Activated CD4-positive, alpha-beta T cell treated with anti-CD3 and anti-CD28 coated beads, Interleukin-2, amount 10 ng/mL, durations not matched to agents 24 days and 14 days (primary cell): Measurements from ENCODE around the gene CRYBA4. TPM values are rescaled to one million over a fixed set of nuclear protein-coding genes. Genes with fewer than 3 reads are reported as not detected.

Source experiments
- DNase-seq: peaks from one replicate; pipeline ENCODE4 v3.0.0; 2022
- H3K27ac Mint-ChIP-seq: one replicate; pipeline ENCODE4 v1.8.0; 2022; ENCODE audit warnings: mild to moderate bottlenecking, mixed read lengths
- H3K27me3 Mint-ChIP-seq: one replicate; pipeline ENCODE4 v1.8.0; 2022; ENCODE audit warnings: mixed read lengths
- H3K36me3 Mint-ChIP-seq: one replicate; pipeline ENCODE4 v1.8.0; 2022; ENCODE audit warnings: low read depth, mild to moderate bottlenecking, mixed read lengths
- H3K4me1 Mint-ChIP-seq: one replicate; pipeline ENCODE4 v1.8.0; 2021; ENCODE audit warnings: mixed read lengths
- H3K4me3 Mint-ChIP-seq: one replicate; pipeline ENCODE4 v1.8.0; 2022; ENCODE audit warnings: mild to moderate bottlenecking, moderate library complexity, mixed read lengths
- H3K9me3 Mint-ChIP-seq: one replicate; pipeline ENCODE4 v1.8.0; 2021; ENCODE audit warnings: mixed read lengths
- intact Hi-C: fragments of 100-400 bp; cut with micrococcal nuclease; formaldehyde crosslinking; loops from one replicate; pipeline ENCODE4 v1.15.1; 2023
- total RNA-seq: library from RNA; stranded (reverse); gene quantifications from 2 replicates; pipeline ENCODE4 v1.2.3, GENCODE V29; 2022

Gene CRYBA4
- total RNA-seq, 1 donor from 2014 or later, result not detected

GRCh38 chr22:26620197-26620596, 1.6 kb upstream of the CRYBA4 start:
- no peak for DNase-seq
- intact Hi-C loops, result no loop called here
- H3K4me3 Mint-ChIP-seq, result no peak overlapping the region
- H3K36me3 Mint-ChIP-seq, result no peaks in the 10 kb centered on the region
- H3K27ac Mint-ChIP-seq, result no peak overlapping the region
- peaks cover 12% of the 10 kb centered on the region for H3K4me1 Mint-ChIP-seq
- peaks cover 3% of the 10 kb centered on the region for H3K27me3 Mint-ChIP-seq
- peaks cover 9% of the 10 kb centered on the region for H3K9me3 Mint-ChIP-seq

DNA sequence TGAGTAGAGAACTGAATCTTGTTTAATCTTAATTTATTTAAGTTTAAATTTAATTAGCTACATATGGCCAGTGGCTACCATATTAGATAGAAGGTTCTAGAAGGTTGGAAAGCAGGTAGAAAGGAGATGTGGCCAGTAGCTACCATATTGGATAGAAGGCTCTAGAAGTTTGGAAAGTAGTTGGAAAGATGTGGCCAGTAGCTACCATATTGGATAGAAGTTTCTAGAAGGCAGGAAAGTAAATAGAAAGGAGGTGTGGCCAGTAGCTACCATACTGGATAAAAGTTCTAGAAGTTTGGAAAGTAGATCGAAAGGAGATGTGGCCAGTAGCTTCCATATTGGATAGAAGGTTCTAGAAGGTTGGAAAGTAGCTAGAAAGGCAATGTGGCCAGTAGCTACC, 2.2 kb downstream of the CRYBA4 start:
- no peaks in the 10 kb centered on the region for H3K36me3 Mint-ChIP-seq
- DNase-seq, result no peak
- peaks cover 12% of the 10 kb centered on the region for H3K4me1 Mint-ChIP-seq
- H3K27me3 Mint-ChIP-seq, result peaks cover 3% of the 10 kb centered on the region
- H3K4me3 Mint-ChIP-seq, result no peak overlapping the region
- peaks cover 12% of the 10 kb centered on the region for H3K9me3 Mint-ChIP-seq
- intact Hi-C loops, result no loop called here
- no peak overlapping the region for H3K27ac Mint-ChIP-seq

DNA sequence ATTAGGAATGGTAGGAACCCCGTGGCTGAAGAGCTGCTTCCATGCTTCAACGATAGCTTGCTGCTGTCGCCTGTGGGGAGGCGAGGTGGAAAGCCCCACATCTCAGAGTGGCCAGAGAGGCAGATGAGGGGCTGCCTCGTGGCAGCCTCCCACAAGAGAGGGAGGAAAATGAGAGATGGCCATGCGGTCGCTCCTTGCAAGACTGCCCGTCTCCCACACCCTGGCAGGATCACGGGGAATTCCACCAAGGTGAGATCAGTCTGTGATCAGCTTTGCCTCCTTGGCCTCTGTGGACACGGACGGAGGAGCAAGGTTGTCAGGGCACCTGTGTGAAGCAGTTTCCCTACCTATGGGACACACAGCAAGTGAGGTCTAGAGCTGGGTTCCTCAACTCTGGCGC, 3.0 kb downstream of the CRYBA4 start:
- Mint-ChIP-seq H3K27me3 (peaks cover 3% of the 10 kb centered on the region), H3K9me3 (peaks cover 12% of the 10 kb centered on the region), H3K36me3 (no peaks in the 10 kb centered on the region), H3K27ac (no peak overlapping the region), H3K4me3 (no peak overlapping the region), H3K4me1 (peaks cover 12% of the 10 kb centered on the region)
- intact Hi-C loops, result no loop called here
- DNase-seq, result no peak

GRCh38 chr22:26629988-26630761, 8.4 kb downstream of the CRYBA4 start:
- Mint-ChIP-seq H3K9me3 (peaks cover 7% of the 10 kb centered on the region), H3K4me1 (peaks cover 22% of the 10 kb centered on the region), H3K27ac (no peak overlapping the region), H3K4me3 (no peak overlapping the region), H3K36me3 (peaks cover 1% of the 10 kb centered on the region), H3K27me3 (peaks cover 7% of the 10 kb centered on the region)
- intact Hi-C loops, result no loop called here
- DNase-seq, result no peak

DNA sequence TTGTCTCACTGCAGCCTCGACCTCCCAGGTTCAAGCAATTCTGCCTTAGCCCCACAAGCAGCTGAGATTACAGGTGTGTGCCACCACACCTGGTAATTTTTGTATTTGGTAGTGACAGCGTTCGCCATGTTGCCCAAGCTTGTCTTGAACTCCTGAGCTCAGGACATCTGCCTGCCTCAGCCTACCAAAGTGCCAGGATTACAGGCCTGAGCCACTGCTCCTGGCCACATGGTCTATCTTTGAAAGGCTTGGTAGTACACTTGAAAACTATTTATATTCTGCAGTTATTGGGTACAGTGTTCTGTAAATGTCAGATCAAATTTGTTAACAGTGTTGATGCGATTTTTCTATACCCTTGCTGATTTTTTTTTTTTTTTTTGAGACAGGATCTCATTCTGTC, 9.5 kb downstream of the CRYBA4 start:
- Mint-ChIP-seq H3K27ac (no peak overlapping the region), H3K9me3 (peaks cover 7% of the 10 kb centered on the region), H3K27me3 (peaks cover 7% of the 10 kb centered on the region), H3K36me3 (peaks cover 1% of the 10 kb centered on the region), H3K4me1 (peaks cover 22% of the 10 kb centered on the region), H3K4me3 (no peak overlapping the region)
- no peak for DNase-seq
- intact Hi-C loops, result no loop called here

GRCh38 chr22:26632422-26633155, 10.8 kb downstream of the CRYBA4 start:
- peaks cover 7% of the 10 kb centered on the region for H3K9me3 Mint-ChIP-seq
- no peak overlapping the region for H3K27ac Mint-ChIP-seq
- no peak overlapping the region for H3K4me3 Mint-ChIP-seq
- H3K27me3 Mint-ChIP-seq, result peaks cover 7% of the 10 kb centered on the region
- H3K36me3 Mint-ChIP-seq, result peaks cover 1% of the 10 kb centered on the region
- DNase-seq, result no peak
- peaks cover 18% of the 10 kb centered on the region for H3K4me1 Mint-ChIP-seq
- intact Hi-C loops, result no loop called here

DNA sequence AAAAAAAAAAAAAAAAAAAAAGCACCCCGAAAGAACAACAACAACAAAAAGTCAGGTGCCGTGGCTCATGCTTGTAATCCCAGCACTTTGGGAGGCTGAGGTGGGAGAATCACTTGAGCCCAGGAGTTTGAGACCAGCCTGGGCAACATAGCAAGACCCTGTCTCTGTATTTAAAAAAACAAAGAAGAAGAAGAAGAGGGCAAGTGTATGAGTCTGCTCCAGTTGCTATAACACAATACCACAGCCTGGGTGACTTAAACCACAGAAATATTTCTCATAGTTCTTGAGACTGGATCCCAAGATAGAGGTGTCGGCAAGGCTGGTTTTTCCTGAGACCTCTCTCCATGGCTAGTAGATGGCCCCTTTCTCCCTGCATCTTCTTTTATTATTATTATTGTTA, 12.4 kb downstream of the CRYBA4 start:
- intact Hi-C loops, result no loop called here
- Mint-ChIP-seq H3K4me1 (peaks cover 16% of the 10 kb centered on the region), H3K27ac (no peak overlapping the region)

GRCh38 chr22:26635117-26635516, 13.4 kb downstream of the CRYBA4 start:
- peaks cover 4% of the 10 kb centered on the region for H3K9me3 Mint-ChIP-seq

More for the DNA sequence above, 12.4 kb downstream of the CRYBA4 start:
- H3K9me3 Mint-ChIP-seq, result peaks cover 4% of the 10 kb centered on the region
- no peak for DNase-seq
- peaks cover 7% of the 10 kb centered on the region for H3K27me3 Mint-ChIP-seq
- no peak overlapping the region for H3K4me3 Mint-ChIP-seq
- H3K36me3 Mint-ChIP-seq, result peaks cover 1% of the 10 kb centered on the region

GRCh38 chr22:26636296-26636695, 14.5 kb downstream of the CRYBA4 start:
- Mint-ChIP-seq H3K27me3 (peaks cover 7% of the 10 kb centered on the region), H3K36me3 (no peaks in the 10 kb centered on the region), H3K9me3 (peaks cover 4% of the 10 kb centered on the region), H3K4me1 (peaks cover 27% of the 10 kb centered on the region), H3K27ac (no peak overlapping the region), H3K4me3 (no peak overlapping the region)
- no peak for DNase-seq
- intact Hi-C loops, result no loop called here

More at GRCh38 chr22:26635117-26635516, 13.4 kb downstream of the CRYBA4 start:
- Mint-ChIP-seq H3K4me1 (peaks cover 20% of the 10 kb centered on the region), H3K27ac (no peak overlapping the region), H3K27me3 (peaks cover 7% of the 10 kb centered on the region), H3K36me3 (peaks cover 1% of the 10 kb centered on the region), H3K4me3 (no peak overlapping the region)
- intact Hi-C loops, result no loop called here
- DNase-seq, result no peak

GRCh38 chr22:26642465-26643417, 21.0 kb downstream of the CRYBA4 start:
- Mint-ChIP-seq H3K4me3 (peak overlapping the region; percentile 74), H3K4me1 (peaks cover 75% of the 10 kb centered on the region), H3K27me3 (no peaks in the 10 kb centered on the region), H3K36me3 (no peaks in the 10 kb centered on the region), H3K27ac (peak overlapping the region; percentile 96), H3K9me3 (no peaks in the 10 kb centered on the region)
- peak; percentile 92 for DNase-seq
- intact Hi-C loops, result loop anchor here (1.0 kb wide), 2 partner anchors 17 to 32 kb away; no protein-coding TSS in a partner anchor

DNA sequence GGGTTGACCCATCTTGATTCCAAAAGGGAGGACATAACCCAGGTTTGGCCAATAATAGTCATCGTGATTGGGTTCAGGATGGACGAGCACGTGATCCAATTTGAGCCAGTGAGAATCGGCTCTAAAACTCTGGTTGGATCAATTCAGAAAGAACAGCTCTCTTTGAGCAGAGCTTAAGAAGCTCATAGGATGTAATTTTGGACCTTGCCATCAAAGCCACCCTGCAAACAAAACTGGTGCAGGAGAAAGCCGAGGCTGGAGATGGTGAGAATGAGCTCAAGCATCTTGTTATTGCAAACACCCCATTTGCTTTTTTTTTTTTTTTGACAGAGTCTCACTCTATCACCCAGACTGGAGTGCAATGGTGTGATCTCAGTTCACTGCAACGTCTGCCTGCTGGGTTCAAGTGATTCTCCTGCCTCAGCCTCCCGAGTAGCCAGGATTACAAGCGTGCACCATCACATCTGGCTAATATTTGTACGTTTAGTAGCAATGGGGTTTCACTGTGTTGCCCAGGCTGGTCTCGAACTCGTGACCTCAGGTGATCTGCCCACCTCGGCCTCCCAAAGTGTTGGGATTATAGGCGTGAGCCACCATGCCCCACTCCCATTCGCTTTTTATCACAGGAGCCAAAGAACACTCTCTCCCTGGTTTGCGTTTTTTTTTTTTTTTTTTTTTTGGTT, 21.8 kb downstream of the CRYBA4 start:
- peak; percentile 62 for DNase-seq
- intact Hi-C loops, result loop anchor here (1.0 kb wide), 2 partner anchors 16 to 33 kb away; no protein-coding TSS in a partner anchor
- Mint-ChIP-seq H3K27ac (peak overlapping the region; percentile 96), H3K4me3 (peak overlapping the region; percentile 74), H3K9me3 (no peaks in the 10 kb centered on the region), H3K36me3 (no peaks in the 10 kb centered on the region), H3K4me1 (peaks cover 79% of the 10 kb centered on the region), H3K27me3 (no peaks in the 10 kb centered on the region)

- Mint-ChIP-seq H3K36me3 (no peaks in the 10 kb centered on the region), H3K9me3 (no peaks in the 10 kb centered on the region), H3K4me3 (no peak overlapping the region), H3K27ac (no peak overlapping the region), H3K4me1 (peaks cover 91% of the 10 kb centered on the region), H3K27me3 (no peaks in the 10 kb centered on the region)
- DNase-seq, result no peak
- intact Hi-C loops, result no loop called here
These were observed 24.4 kb downstream of the CRYBA4 start for GRCh38 chr22:26646158-26646557.

- Mint-ChIP-seq H3K4me3 (peak overlapping the region; percentile 77), H3K27ac (peak overlapping the region; percentile 74), H3K4me1 (peaks cover 81% of the 10 kb centered on the region), H3K36me3 (no peaks in the 10 kb centered on the region), H3K27me3 (peaks cover 2% of the 10 kb centered on the region), H3K9me3 (no peaks in the 10 kb centered on the region)
- peak; percentile 85 for DNase-seq
- intact Hi-C loops, result loop anchor here (1.0 kb wide), 1 partner anchor 9 kb away; the partner anchor contains the start of gene MIAT
These were observed 26.3 kb downstream of the CRYBA4 start for GRCh38 chr22:26648011-26648497.
